Mucosa of descending colon (tissue), 3 donors: ENCODE data around the gene BPIFB4. TPM values are rescaled to one million over a fixed set of nuclear protein-coding genes. Genes with fewer than 3 reads are reported as not detected.

Experiments used
- ATAC-seq: fragments of 200-7000 bp; cut with Tn5 transposase; one replicate; pipeline ENCODE4 v1.9.1; 2020; ENCODE audit warnings: mild to moderate bottlenecking, moderate library complexity
- DNase-seq, 3 donors: peaks; one replicate each; pipeline ENCODE4 v3.0.0-alpha.2; 2020
- H3K36me3 ChIP-seq: fragments of 200-600 bp; one replicate; pipeline ENCODE4 v1.8.0; 2021; ENCODE audit warnings: low read depth, mild to moderate bottlenecking
- H3K4me1 ChIP-seq: fragments of 200-600 bp; one replicate; pipeline ENCODE4 v1.8.0; 2021; ENCODE audit warnings: low read depth, mild to moderate bottlenecking
- H3K4me3 ChIP-seq: fragments of 200-600 bp; one replicate; pipeline ENCODE4 v1.8.0; 2021; ENCODE audit warnings: mild to moderate bottlenecking
- H3K9me3 ChIP-seq: fragments of 200-600 bp; one replicate; pipeline ENCODE4 v1.8.0; 2021; ENCODE audit warnings: mild to moderate bottlenecking
- CTCF ChIP-seq: fragments of 200-600 bp; IDR thresholded peaks from one replicate; pipeline ENCODE4 v1.8.0; 2022; ENCODE audit warnings: antibody characterized with exemption, mild to moderate bottlenecking
- intact Hi-C, 2 donors: fragments of 100-400 bp; cut with DNase I in 1 of 2; cut with micrococcal nuclease in 1 of 2; formaldehyde crosslinking; loops; one replicate each; pipeline versions ENCODE4 v1.11.0 to v1.11.1; 2022; cut with DNase I, micrococcal nuclease
- total RNA-seq, 3 donors: library from RNA; stranded (reverse); fragmentation: NEBNext Ultra II Directional in 2 of 3; extraction: Animal tissue kit (Norgen Biotek cat#: 25700) in 2 of 3; gene quantifications; one replicate each; pipeline versions ENCODE4 v1.2.1 to v1.2.4, GENCODE V29; 2021 to 2023
- donor health status: DM: no; HTN: no; CAD: no; lungs with moderate emphysema.
- donor health status: DM: no; HTN: no; CAD: no.
- donor health status: DM: no; HTN: yes; CAD: no.

Gene BPIFB4
- total RNA-seq, 3 donors from 2014 or later: not detected

- H3K4me1 ChIP-seq: no peaks in the 10 kb centered on the region
- no peaks in the 10 kb centered on the region for H3K36me3 ChIP-seq
- no peak for ATAC-seq
- intact Hi-C loops: no loop called here
- H3K9me3 ChIP-seq: no peaks in the 10 kb centered on the region
- no peak for DNase-seq
- H3K4me3 ChIP-seq: no peak overlapping the region
- TF ChIP-seq CTCF: no peak
These were observed 7.1 kb upstream of the BPIFB4 start for GRCh38 chr20:33072362-33072761.

- no peak for TF ChIP-seq CTCF
- ATAC-seq (no peak), DNase-seq (no peak)
- Histone ChIP-seq H3K4me1 (no peaks in the 10 kb centered on the region), H3K9me3 (no peaks in the 10 kb centered on the region), H3K4me3 (no peak overlapping the region), H3K36me3 (no peaks in the 10 kb centered on the region)
- intact Hi-C loops: no loop called here
These were observed 6.6 kb upstream of the BPIFB4 start for GRCh38 chr20:33072813-33073212.

- Histone ChIP-seq H3K4me3 (no peak overlapping the region), H3K36me3 (no peaks in the 10 kb centered on the region), H3K9me3 (no peaks in the 10 kb centered on the region), H3K4me1 (no peaks in the 10 kb centered on the region)
- intact Hi-C loops: no loop called here
- no peak for ATAC-seq
- no peak for DNase-seq
- TF ChIP-seq CTCF: no peak
These were observed 4.8 kb upstream of the BPIFB4 start for GRCh38 chr20:33074675-33075074.

GRCh38 chr20:33075281-33075680 lies 4.2 kb upstream of the BPIFB4 start:
- DNase-seq: no peak
- H3K4me1 ChIP-seq: no peaks in the 10 kb centered on the region
- intact Hi-C loops: no loop called here
- H3K36me3 ChIP-seq: no peaks in the 10 kb centered on the region
- no peak for TF ChIP-seq CTCF
- no peaks in the 10 kb centered on the region for H3K9me3 ChIP-seq
- H3K4me3 ChIP-seq: no peak overlapping the region
- no peak for ATAC-seq

- ATAC-seq (no peak), DNase-seq (peak in 1 of 3 donors; percentile 5)
- Histone ChIP-seq H3K9me3 (no peaks in the 10 kb centered on the region), H3K36me3 (no peaks in the 10 kb centered on the region), H3K4me3 (no peak overlapping the region), H3K4me1 (no peaks in the 10 kb centered on the region)
- intact Hi-C loops: no loop called here
- no peak for TF ChIP-seq CTCF
These were observed 2.6 kb upstream of the BPIFB4 start for GRCh38 chr20:33076662-33077372.
